ENCODE results near the gene BTBD2. TPM values are rescaled to one million over a fixed set of nuclear protein-coding genes. Genes with fewer than 3 reads are reported as not detected.

BTBD2 gene
- total and polyA plus RNA-seq, 2 experiments from 2014 or later: 23.8 to 130 TPM

DNA sequence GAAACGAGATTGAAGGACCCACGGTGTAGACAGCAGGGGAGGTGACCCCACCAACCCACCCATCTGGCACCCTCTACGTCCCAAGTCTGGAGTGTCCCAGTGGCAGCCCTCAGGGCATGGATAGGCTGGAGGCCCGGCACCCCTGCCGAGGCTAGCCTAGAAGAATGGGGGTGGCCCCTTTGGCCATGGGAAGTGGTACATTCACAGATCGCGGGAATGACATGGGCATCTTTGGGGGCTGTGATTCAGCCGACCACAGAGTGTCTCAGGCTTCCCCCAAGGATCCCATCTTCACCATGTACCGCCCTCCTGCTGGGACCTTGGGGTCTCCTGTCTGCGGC is 46.8 kb upstream of the BTBD2 start:
- peak overlapping the region; percentile 87 for H3K4me3 Mint-ChIP-seq
- H3K9me2 ChIP-seq (ENCODE audit: insufficient read depth): no peaks in the 10 kb centered on the region
- TF ChIP-seq, protein P1, sequence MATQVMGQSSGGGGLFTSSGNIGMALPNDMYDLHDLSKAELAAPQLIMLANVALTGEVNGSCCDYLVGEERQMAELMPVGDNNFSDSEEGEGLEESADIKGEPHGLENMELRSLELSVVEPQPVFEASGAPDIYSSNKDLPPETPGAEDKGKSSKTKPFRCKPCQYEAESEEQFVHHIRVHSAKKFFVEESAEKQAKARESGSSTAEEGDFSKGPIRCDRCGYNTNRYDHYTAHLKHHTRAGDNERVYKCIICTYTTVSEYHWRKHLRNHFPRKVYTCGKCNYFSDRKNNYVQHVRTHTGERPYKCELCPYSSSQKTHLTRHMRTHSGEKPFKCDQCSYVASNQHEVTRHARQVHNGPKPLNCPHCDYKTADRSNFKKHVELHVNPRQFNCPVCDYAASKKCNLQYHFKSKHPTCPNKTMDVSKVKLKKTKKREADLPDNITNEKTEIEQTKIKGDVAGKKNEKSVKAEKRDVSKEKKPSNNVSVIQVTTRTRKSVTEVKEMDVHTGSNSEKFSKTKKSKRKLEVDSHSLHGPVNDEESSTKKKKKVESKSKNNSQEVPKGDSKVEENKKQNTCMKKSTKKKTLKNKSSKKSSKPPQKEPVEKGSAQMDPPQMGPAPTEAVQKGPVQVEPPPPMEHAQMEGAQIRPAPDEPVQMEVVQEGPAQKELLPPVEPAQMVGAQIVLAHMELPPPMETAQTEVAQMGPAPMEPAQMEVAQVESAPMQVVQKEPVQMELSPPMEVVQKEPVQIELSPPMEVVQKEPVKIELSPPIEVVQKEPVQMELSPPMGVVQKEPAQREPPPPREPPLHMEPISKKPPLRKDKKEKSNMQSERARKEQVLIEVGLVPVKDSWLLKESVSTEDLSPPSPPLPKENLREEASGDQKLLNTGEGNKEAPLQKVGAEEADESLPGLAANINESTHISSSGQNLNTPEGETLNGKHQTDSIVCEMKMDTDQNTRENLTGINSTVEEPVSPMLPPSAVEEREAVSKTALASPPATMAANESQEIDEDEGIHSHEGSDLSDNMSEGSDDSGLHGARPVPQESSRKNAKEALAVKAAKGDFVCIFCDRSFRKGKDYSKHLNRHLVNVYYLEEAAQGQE (IDR thresholded peaks at IDR 0.05; ENCODE audit: unreplicated experiment): no peak
- TF ChIP-seq, protein P2, sequence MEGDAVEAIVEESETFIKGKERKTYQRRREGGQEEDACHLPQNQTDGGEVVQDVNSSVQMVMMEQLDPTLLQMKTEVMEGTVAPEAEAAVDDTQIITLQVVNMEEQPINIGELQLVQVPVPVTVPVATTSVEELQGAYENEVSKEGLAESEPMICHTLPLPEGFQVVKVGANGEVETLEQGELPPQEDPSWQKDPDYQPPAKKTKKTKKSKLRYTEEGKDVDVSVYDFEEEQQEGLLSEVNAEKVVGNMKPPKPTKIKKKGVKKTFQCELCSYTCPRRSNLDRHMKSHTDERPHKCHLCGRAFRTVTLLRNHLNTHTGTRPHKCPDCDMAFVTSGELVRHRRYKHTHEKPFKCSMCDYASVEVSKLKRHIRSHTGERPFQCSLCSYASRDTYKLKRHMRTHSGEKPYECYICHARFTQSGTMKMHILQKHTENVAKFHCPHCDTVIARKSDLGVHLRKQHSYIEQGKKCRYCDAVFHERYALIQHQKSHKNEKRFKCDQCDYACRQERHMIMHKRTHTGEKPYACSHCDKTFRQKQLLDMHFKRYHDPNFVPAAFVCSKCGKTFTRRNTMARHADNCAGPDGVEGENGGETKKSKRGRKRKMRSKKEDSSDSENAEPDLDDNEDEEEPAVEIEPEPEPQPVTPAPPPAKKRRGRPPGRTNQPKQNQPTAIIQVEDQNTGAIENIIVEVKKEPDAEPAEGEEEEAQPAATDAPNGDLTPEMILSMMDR (conservative IDR thresholded peaks at IDR 0.05; ENCODE audit: low read depth in 2 of 2): 0 out of 4 replicates have a peak, but pooled peaks of 1 of the 2 experiments have one; percentile 1
- TF ChIP-seq NANOG (IDR thresholded peaks at IDR 0.05; ENCODE audit: borderline replicate concordance) (no peak), JUNB (IDR thresholded peaks at IDR 0.05; ENCODE audit: unreplicated experiment) (no peak), ZNF114 (CRISPR knock-in tag; IDR thresholded peaks at IDR 0.05) (no peak), EZH2phosphoT487 (IDR thresholded peaks at IDR 0.05; ENCODE audit: unreplicated experiment) (no peak), EZH2 (IDR thresholded peaks at IDR 0.05; ENCODE audit: low read depth, unreplicated experiment) (no peak), STAT1 (IDR thresholded peaks at IDR 0.05; ENCODE audit: unreplicated experiment) (no peak)
- TF ChIP-seq, protein P3, sequence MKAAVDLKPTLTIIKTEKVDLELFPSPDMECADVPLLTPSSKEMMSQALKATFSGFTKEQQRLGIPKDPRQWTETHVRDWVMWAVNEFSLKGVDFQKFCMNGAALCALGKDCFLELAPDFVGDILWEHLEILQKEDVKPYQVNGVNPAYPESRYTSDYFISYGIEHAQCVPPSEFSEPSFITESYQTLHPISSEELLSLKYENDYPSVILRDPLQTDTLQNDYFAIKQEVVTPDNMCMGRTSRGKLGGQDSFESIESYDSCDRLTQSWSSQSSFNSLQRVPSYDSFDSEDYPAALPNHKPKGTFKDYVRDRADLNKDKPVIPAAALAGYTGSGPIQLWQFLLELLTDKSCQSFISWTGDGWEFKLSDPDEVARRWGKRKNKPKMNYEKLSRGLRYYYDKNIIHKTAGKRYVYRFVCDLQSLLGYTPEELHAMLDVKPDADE (IDR thresholded peaks at IDR 0.05): no peak
- DNase-seq (ENCODE audit: low spot score) (no peak), ATAC-seq (no peak)
- no peaks in the 10 kb centered on the region for H3K36me3 ChIP-seq (ENCODE audit: insufficient read depth)
- H3K27ac ChIP-seq (ENCODE audit: low read depth): peak overlapping the region; percentile 53; the same call in 1 of the 2 replicates
- H3K36me3 Mint-ChIP-seq (ENCODE audit: low read depth): no peaks in the 10 kb centered on the region; the same call in 2 of the 3 replicates
- peaks cover 24% of the 10 kb centered on the region for H3K4me1 Mint-ChIP-seq
- H3K27me3 Mint-ChIP-seq (ENCODE audit: insufficient read depth, low read depth, poor library complexity): peaks cover 9% of the 10 kb centered on the region
- H3K4me1 ChIP-seq (ENCODE audit: insufficient read depth): peaks cover 21% of the 10 kb centered on the region
- peak overlapping the region; percentile 83 for H3K4me3 ChIP-seq
- no peaks in the 10 kb centered on the region for H3K27me3 ChIP-seq (ENCODE audit: insufficient read depth)
- H3K4me2 ChIP-seq: peak overlapping the region; percentile 85
- H4K20me1 ChIP-seq (replicated peaks; ENCODE audit: insufficient read depth): no peaks in the 10 kb centered on the region
- H3K9me3 Mint-ChIP-seq: no peaks in the 10 kb centered on the region
- no peaks in the 10 kb centered on the region for H3K79me2 ChIP-seq (replicated peaks; ENCODE audit: insufficient read depth)
- peak overlapping the region; percentile 97 for H3K27ac Mint-ChIP-seq
- H3F3A ChIP-seq (replicated peaks; ENCODE audit: low read depth): peaks cover 13% of the 10 kb centered on the region; the same call in 1 of the 2 replicates
- H2AFZ ChIP-seq: no peak overlapping the region
